ENCODE measurements around the gene STING1. TPM values are rescaled to one million over a fixed set of nuclear protein-coding genes. Genes with fewer than 3 reads are reported as not detected.
"Not testable (repeated sequence)": the region's sequence is repeated elsewhere in the genome, so short reads cannot be mapped to it uniquely, and the experiment has no call there.

The STING1 gene
- total and polyA plus RNA-seq, 2 donors (not counting 1 experiment from before 2014, with no cell fraction given), result 1.1 to 2.8 TPM

DNA sequence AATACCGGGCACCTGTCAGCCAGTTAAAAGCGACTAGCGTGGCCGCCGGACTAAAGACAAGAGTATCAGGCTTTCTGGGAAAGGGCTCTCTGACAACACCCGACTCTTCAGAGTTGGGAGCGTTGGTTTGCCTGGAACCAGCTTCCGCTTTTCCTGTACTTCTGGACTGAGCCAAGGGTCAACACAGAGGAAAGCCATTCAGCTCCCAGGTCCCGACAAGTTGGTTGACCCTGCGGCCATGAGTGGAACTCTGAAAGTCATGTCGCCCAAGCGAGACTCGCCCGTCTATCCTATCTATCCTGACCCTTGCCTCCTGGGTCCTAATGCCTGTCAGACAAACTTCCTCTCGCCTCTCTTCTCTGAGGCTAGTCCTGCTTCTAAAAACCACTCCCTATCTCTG is 21.3 kb upstream of the STING1 start:
- H3K4me1 Mint-ChIP-seq; H3K79me2 ChIP-seq (ENCODE audit: control insufficient read depth, insufficient read depth, low read length); H3K9me3 Mint-ChIP-seq (ENCODE audit: insufficient read depth); H3K4me3 Mint-ChIP-seq; H4K20me1 ChIP-seq (ENCODE audit: control insufficient read depth, insufficient read depth, low read length, poor library complexity, severe bottlenecking); H3K27me3 ChIP-seq (replicated peaks in 1 of 4; ENCODE audit: control extremely low read depth in 1 of 4, control insufficient read depth in 3 of 4, insufficient read depth in 4 of 4, low read length in 3 of 4); ATAC-seq (ENCODE audit: low read depth); H3K4me2 ChIP-seq (replicated peaks; ENCODE audit: low read depth, low read length, poor library complexity, severe bottlenecking); H3K4me3 ChIP-seq (ENCODE audit: control extremely low read depth in 1 of 5, extremely low read depth in 1 of 5, insufficient read depth in 1 of 5, low read depth in 2 of 5, low read length in 4 of 5); H3K27ac Mint-ChIP-seq; H2AFZ ChIP-seq (ENCODE audit: insufficient read depth, low read depth, low read length, poor library complexity, severe bottlenecking); H3K27ac ChIP-seq (ENCODE audit: low read length in 2 of 2); intact Hi-C loops (cut with micrococcal nuclease); DNase-seq; H3K9me3 ChIP-seq (ENCODE audit: control extremely low read depth in 1 of 3, control insufficient read depth in 2 of 3, insufficient read depth in 1 of 3, low read length in 2 of 3); H3K9ac ChIP-seq (ENCODE audit: low read length); H3K36me3 ChIP-seq (replicated peaks in 1 of 2; ENCODE audit: control extremely low read depth in 1 of 2, control insufficient read depth in 1 of 2, extremely low read depth in 1 of 2, insufficient read depth in 2 of 2, low read length in 1 of 2); H3K27me3 Mint-ChIP-seq; POLR2A ChIA-PET; H3K4me1 ChIP-seq (ENCODE audit: control insufficient read depth in 2 of 2, insufficient read depth in 2 of 2, low read length in 2 of 2): not testable (repeated sequence)
- CTCF ChIA-PET, result interaction anchor here (1.7 kb wide), 1 partner anchor 263 kb away, joined by 3 read pairs; no protein-coding TSS in a partner anchor
- 91% methylated on average over 14 of the region's 15 CpGs for WGBS (ENCODE audit: insufficient coverage)

DNA sequence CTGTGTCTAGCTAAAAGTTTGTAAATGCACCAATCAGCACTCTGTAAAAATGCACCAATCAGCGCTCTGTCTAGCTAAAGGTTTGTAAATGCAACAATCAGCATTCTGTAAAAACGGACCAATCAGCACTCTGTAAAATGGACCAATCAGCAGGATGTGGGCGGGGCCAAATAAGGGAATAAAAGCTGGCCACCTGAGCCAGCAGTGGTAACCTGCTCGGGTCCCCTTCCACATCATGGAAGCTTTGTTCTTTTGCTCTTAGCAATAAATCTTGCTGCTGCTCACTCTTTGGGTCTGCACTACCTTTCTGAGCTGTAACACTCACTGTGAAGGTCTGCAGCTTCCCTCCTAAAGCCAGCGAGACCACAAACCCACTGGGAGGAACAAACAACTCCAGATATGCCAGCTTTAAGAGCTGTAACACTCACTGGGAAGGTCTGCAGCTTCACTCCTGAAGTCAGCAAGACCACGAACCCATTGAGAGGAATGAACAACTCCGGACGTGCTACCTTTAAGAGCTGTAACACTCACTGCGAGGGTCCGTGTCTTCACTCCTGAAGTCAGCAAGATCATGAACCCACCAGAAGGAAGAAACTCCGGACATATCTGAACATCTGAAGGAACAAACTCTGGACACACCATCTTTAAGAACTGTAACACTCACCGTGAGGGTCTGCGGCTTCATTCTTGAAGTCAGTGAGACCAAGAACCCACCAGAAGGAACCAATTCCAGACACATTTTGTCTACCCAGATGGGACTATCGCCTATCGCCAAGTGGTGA is 20.7 kb upstream of the STING1 start:
- H3K9ac ChIP-seq (ENCODE audit: low read length); intact Hi-C loops (cut with micrococcal nuclease); H3K4me1 ChIP-seq (ENCODE audit: control insufficient read depth in 2 of 2, insufficient read depth in 2 of 2, low read length in 2 of 2); H3K4me3 Mint-ChIP-seq; H3K79me2 ChIP-seq (ENCODE audit: control insufficient read depth, insufficient read depth, low read length); H3K27me3 Mint-ChIP-seq; H3K27me3 ChIP-seq (replicated peaks in 1 of 4; ENCODE audit: control extremely low read depth in 1 of 4, control insufficient read depth in 3 of 4, insufficient read depth in 4 of 4, low read length in 3 of 4); ATAC-seq (ENCODE audit: low read depth); H3K36me3 ChIP-seq (replicated peaks in 1 of 2; ENCODE audit: control extremely low read depth in 1 of 2, control insufficient read depth in 1 of 2, extremely low read depth in 1 of 2, insufficient read depth in 2 of 2, low read length in 1 of 2); H3K27ac ChIP-seq (ENCODE audit: low read length in 2 of 2); H3K9me3 ChIP-seq (ENCODE audit: control extremely low read depth in 1 of 3, control insufficient read depth in 2 of 3, insufficient read depth in 1 of 3, low read length in 2 of 3); H3K27ac Mint-ChIP-seq; H3K9me3 Mint-ChIP-seq (ENCODE audit: insufficient read depth); H4K20me1 ChIP-seq (ENCODE audit: control insufficient read depth, insufficient read depth, low read length, poor library complexity, severe bottlenecking); H3K4me3 ChIP-seq (ENCODE audit: control extremely low read depth in 1 of 5, extremely low read depth in 1 of 5, insufficient read depth in 1 of 5, low read depth in 2 of 5, low read length in 4 of 5); H2AFZ ChIP-seq (ENCODE audit: insufficient read depth, low read depth, low read length, poor library complexity, severe bottlenecking); DNase-seq; POLR2A ChIA-PET; H3K4me2 ChIP-seq (replicated peaks; ENCODE audit: low read depth, low read length, poor library complexity, severe bottlenecking); H3K4me1 Mint-ChIP-seq: not testable (repeated sequence)
- CTCF ChIA-PET, result interaction anchor here (1.4 to 1.7 kb wide), 2 partner anchors 11 to 264 kb away, joined by 3 read pairs; no protein-coding TSS in a partner anchor
- WGBS (ENCODE audit: insufficient coverage), result 82% methylated on average over 15 of the region's 15 CpGs

All from B cell (primary cell).